Fibroblast of lung (primary cell): ENCODE results near the gene PPP1R13B. TPM values are rescaled to one million over a fixed set of nuclear protein-coding genes. Genes with fewer than 3 reads are reported as not detected.

Experiments
- DNase-seq, 2 donors: peaks; one replicate each; pipeline versions ENCODE4 v3.0.0 to v3.0.0-alpha.2; 2010; ENCODE audit warnings: low read depth in 2 of 2
- H2AFZ ChIP-seq: 2 replicates; pipeline ENCODE4 v1.5.1; 2012; ENCODE audit warnings: low read length, control low read depth, inconsistent platforms
- H3K27ac ChIP-seq: 2 replicates; pipeline ENCODE4 v1.5.1; 2011; ENCODE audit warnings: low read length, control low read depth; ENCODE audit not compliant: insufficient read depth
- H3K27me3 ChIP-seq: 2 replicates; pipeline ENCODE4 v1.5.1; 2011; ENCODE audit warnings: mild to moderate bottlenecking, low read length; ENCODE audit not compliant: control insufficient read depth, insufficient read depth
- H3K36me3 ChIP-seq: 2 replicates; pipeline ENCODE4 v1.5.1; 2011; ENCODE audit warnings: low read length; ENCODE audit not compliant: control insufficient read depth, insufficient read depth
- H3K4me1 ChIP-seq: 2 replicates; pipeline ENCODE4 v1.5.1; 2011; ENCODE audit warnings: low read length; ENCODE audit not compliant: control insufficient read depth, insufficient read depth; ENCODE audit errors: extremely low read depth
- H3K4me2 ChIP-seq: 2 replicates; pipeline ENCODE4 v1.5.1; 2011; ENCODE audit warnings: low read length, control low read depth; ENCODE audit not compliant: insufficient read depth; ENCODE audit errors: extremely low read depth
- H3K4me3 ChIP-seq, 4 experiments: fragments of 200-600 bp in 1 of 4; sonication (generic) in 1 of 4; replicated peaks in 1 of 4; 2 replicates each; pipeline ENCODE4 v1.5.1; 2011 to 2016; ENCODE audit warnings: low read length in 4 of 4, low read depth in 3 of 4, mild to moderate bottlenecking in 3 of 4, control low read depth in 2 of 4, inconsistent platforms in 1 of 4, mixed read lengths in 1 of 4; ENCODE audit not compliant: insufficient read depth in 1 of 4; ENCODE audit errors: control extremely low read depth in 1 of 4
- H3K79me2 ChIP-seq: 2 replicates; pipeline ENCODE4 v1.5.1; 2012; ENCODE audit warnings: mild to moderate bottlenecking, low read length, inconsistent platforms; ENCODE audit not compliant: control insufficient read depth, insufficient read depth
- H3K9ac ChIP-seq: 2 replicates; pipeline ENCODE4 v1.5.1; 2011; ENCODE audit warnings: mild to moderate bottlenecking, low read length, control low read depth; ENCODE audit not compliant: insufficient read depth
- H3K9me3 ChIP-seq: 2 replicates; pipeline ENCODE4 v1.5.1; 2012; ENCODE audit warnings: low read depth, low read length; ENCODE audit not compliant: control insufficient read depth, insufficient read depth
- H4K20me1 ChIP-seq: 2 replicates; pipeline ENCODE4 v1.5.1; 2011; ENCODE audit warnings: low read length; ENCODE audit not compliant: control insufficient read depth, insufficient read depth; ENCODE audit errors: extremely low read depth
- CTCF ChIP-seq, 2 donors: IDR thresholded peaks in 1 of 2; conservative IDR thresholded peaks in 1 of 2; 1 replicate in 1 of 2; 2 replicates in 1 of 2; pipeline ENCODE4 v1.5.1; 2011 to 2012; ENCODE audit warnings: low read length in 2 of 2, control low read depth in 1 of 2, inconsistent platforms in 1 of 2, low read depth in 1 of 2, mild to moderate bottlenecking in 1 of 2
- EZH2 ChIP-seq: IDR thresholded peaks from 2 replicates; pipeline ENCODE4 v1.5.1; 2012; ENCODE audit warnings: low read length, control low read depth, mild to moderate bottlenecking; ENCODE audit errors: missing control alignments
- polyA plus RNA-seq, 2 donors: library from polyadenylated mRNA; depleted of rRNA in 1 of 2; stranded (reverse) in 1 of 2; unstranded in 1 of 2; fragments of >200 nt; gene quantifications; 2 replicates each; pipeline ENCODE4 v1.2.1, GENCODE V29; 2011 to 2012; ENCODE audit warnings: missing spikeins in 1 of 2
- total RNA-seq: library from RNA; depleted of rRNA; stranded (reverse); fragments of >200 nt; gene quantifications from 2 replicates; pipeline ENCODE4 v1.2.1, GENCODE V29; 2014

PPP1R13B gene
- total and polyA plus RNA-seq, 2 donors (not counting 1 experiment from before 2014, with no cell fraction given) = 2.0 to 2.7 TPM

DNA sequence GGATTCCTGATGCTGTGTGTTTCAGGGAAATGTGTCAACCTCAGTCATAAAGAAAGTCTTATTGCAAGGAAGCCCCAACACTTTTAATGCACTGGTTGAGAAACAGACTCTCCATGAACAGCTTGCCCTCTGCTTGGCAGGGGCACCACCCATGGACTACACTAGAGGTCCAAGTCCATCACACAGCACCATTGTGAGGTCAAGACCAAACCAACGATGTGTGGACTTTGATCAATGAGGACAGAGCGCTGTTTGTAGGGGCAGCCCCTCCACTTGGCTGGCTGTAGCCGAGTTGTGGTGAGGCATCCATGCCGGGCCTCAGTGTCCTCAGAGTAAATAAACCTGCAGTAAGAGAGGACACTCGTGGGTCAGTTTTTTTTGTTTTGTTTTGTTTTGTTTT lies 102.0 kb downstream of the PPP1R13B start:
- Histone ChIP-seq H3K4me2 (no peak overlapping the region), H3K9ac (no peak overlapping the region), H2AFZ (no peak overlapping the region), H3K9me3 (no peaks in the 10 kb centered on the region), H3K36me3 (no peaks in the 10 kb centered on the region), H3K79me2 (no peaks in the 10 kb centered on the region), H3K27me3 (no peaks in the 10 kb centered on the region), H4K20me1 (no peaks in the 10 kb centered on the region), H3K27ac (no peak overlapping the region), H3K4me1 (peaks cover 2% of the 10 kb centered on the region), H3K4me3 (no peak overlapping the region)
- no peak for DNase-seq
- no peak for TF ChIP-seq CTCF (conservative IDR thresholded peaks at IDR 0.05 in 1 of 2, IDR thresholded peaks at IDR 0.05 in 1 of 2; ENCODE audit: low read depth in 1 of 2, low read length in 2 of 2)
- no peak for TF ChIP-seq EZH2

DNA sequence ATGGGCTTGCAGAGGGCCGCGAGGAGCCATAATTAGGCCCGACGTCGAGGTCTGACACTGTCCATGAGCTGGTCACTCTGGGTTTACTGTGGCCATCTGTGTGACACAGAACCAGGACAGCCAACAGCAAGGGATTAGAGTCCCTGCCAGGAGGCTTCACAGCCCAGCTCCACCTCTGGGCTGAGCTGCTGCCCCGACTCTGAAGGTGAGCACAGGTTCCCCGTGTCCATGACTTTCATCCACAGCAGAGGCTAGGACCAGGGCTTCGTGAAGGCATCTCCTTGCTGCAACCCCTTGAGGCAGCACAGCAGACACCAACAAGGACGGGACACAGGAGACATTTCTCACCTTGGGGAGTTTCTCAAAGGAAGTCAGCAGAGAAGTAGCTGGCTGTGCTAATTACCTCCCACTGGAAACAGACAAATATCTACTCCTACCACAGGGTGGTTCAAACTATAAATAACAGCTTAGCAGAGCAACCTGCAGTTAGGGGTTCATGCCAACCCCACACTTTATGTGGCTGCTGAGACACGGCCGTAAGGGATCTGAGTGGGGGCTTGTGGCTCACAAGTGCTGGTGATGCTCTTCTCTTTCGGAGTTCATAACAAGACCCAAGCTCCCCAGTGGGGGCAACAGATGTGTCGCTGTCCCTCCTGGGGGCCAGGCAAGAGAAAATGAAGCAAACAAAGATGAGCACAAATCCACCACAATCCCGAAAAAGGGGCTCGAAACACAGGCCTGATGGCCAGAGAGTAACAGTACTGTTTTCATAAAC lies 102.6 kb downstream of the PPP1R13B start:
- Histone ChIP-seq H3K9me3 (no peaks in the 10 kb centered on the region), H3K4me3 (no peak overlapping the region), H3K4me2 (no peak overlapping the region), H3K9ac (no peak overlapping the region), H3K27me3 (no peaks in the 10 kb centered on the region), H4K20me1 (no peaks in the 10 kb centered on the region), H3K79me2 (no peaks in the 10 kb centered on the region), H2AFZ (no peak overlapping the region), H3K27ac (no peak overlapping the region), H3K36me3 (no peaks in the 10 kb centered on the region), H3K4me1 (peaks cover 2% of the 10 kb centered on the region)
- DNase-seq = no peak
- TF ChIP-seq CTCF (conservative IDR thresholded peaks at IDR 0.05 in 1 of 2, IDR thresholded peaks at IDR 0.05 in 1 of 2; ENCODE audit: low read depth in 1 of 2, low read length in 2 of 2) = no peak
- TF ChIP-seq EZH2 = no peak

DNA sequence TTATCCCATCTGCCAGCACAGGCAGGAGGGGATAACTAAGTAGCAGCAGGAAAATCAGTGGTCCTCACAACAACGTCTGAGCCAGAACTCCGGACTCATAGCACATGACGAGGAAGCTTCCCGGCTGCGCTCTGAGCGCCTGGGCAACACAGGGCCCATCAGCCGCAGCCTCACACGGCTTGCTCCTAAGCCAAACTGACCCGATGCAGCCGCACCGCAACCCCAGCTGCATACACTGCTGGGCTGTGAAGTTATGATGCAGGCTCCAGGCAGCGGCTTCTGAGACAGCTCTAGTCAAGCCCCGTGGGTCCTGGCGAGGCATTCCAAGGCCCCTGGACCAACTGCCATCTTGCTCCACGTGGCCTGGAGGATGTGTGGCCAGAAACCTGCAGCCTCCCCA lies 103.7 kb downstream of the PPP1R13B start:
- H3K79me2 ChIP-seq = no peaks in the 10 kb centered on the region
- DNase-seq = no peak
- no peaks in the 10 kb centered on the region for H3K9me3 ChIP-seq
- no peaks in the 10 kb centered on the region for H3K36me3 ChIP-seq
- no peak overlapping the region for H3K9ac ChIP-seq
- no peak for TF ChIP-seq CTCF (conservative IDR thresholded peaks at IDR 0.05 in 1 of 2, IDR thresholded peaks at IDR 0.05 in 1 of 2; ENCODE audit: low read depth in 1 of 2, low read length in 2 of 2)
- TF ChIP-seq EZH2 = no peak
- no peak overlapping the region for H3K4me2 ChIP-seq
- H3K27me3 ChIP-seq = no peaks in the 10 kb centered on the region
- H3K4me1 ChIP-seq = peaks cover 2% of the 10 kb centered on the region
- no peak overlapping the region for H2AFZ ChIP-seq
- no peaks in the 10 kb centered on the region for H4K20me1 ChIP-seq
- H3K4me3 ChIP-seq = no peak overlapping the region
- no peak overlapping the region for H3K27ac ChIP-seq
